CD4-positive, alpha-beta T cell treated with Interleukin-1 beta for 1 hour (primary cell): Measurements from ENCODE around the gene ZNF665.
"Not testable (repeated sequence)": the region's sequence is repeated elsewhere in the genome, so short reads cannot be mapped to it uniquely, and the experiment has no call there.

Source experiments
- DNase-seq, 2 donors: peaks; one replicate each; pipeline ENCODE4 v3.0.0-alpha.2; 2020 to 2022

The ZNF665 gene

DNA sequence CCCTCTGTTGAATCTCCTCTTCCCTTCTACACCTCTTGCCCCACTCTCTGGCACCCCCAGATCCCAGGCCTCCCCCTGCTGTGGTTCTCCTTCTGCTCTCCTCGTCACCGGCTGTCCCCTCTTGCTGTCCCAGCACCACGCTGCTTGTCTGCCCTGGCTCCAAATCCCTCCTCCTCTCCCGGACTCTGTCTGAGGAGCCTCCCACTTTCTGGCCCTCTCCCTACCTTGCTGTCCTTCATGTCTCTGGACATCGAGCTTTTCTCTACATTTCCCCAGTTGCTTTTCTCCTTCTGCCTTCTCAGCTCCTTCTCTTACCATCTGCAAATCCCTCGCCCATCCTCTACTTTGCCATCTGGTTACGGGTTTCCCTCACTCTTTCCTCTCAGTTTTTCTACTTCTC, 35.5 kb downstream of the ZNF665 start:
- DNase-seq = no peak

DNA sequence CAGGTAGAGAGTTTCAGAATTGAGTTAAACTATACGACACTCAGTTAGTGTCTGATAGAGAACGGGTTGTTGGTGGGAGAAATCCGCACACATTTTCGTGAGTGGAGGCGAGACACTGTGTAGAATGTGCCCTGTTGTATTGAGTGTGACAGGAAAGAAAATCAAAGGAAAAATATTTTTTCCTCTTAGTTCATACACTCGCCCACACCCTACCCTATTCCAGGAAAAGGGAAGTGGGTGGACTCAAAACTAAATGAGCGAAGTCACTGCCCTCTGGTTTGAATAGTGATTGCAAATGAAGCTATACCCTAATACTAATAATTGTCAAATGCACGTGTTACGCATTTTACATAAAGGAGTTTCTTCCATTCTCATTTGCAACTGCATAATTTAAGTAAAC, 36.3 kb downstream of the ZNF665 start:
- no peak for DNase-seq

DNA sequence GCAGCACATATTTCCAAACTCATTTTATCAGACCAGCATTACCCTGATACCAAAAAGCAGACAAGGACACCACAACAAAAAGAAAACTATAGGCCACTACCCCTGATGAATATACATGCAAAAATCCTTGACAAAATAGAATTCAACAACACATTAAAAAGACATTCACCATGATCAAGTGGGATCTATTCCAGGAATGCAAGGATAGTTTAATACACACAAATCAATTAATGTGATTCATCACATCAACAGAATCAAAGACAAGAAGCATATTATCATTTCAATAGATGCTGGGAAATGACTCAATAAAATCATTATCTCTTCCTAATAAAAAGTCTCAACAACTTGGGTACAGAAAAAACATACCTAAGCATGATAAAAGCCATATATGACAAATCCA, 45.5 kb downstream of the ZNF665 start:
- no peak for DNase-seq

DNA sequence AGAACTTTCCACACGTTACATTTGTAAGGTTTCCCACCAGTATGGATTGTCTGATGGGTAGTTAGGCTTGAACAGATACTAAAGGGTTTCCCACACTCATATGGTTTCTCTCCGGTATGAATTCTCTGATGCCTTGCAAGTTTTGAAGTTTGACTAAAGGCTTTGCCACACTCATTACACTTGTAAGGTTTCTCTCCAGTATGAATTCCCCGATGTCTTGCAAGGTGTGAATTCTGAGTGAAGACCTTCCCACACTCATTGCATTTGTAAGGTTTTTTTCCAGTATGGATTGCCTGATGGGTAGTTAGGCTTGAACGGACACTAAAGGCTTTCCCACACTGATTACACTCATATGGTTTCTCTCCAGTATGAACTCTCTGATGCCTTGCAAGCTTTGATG, 52.8 kb downstream of the ZNF665 start:
- DNase-seq = no peak

DNA sequence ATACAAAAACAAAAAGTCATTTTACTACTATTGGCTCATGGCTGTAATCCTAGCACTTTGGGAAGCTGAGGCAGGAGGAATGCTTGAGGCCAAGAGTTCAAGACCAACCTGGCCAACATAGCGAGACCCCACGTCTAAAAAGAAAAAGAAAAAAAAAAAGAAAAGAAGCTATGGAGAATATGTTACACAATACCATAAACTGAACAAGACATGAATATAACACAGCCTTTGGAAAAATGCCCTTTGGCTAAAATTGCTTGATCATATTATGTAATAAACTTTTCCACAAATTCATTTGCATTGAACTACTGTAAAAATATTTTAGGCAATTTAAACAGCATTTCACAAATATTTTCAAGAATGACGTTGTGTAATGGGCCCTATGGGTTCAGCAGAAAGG, 56.7 kb downstream of the ZNF665 start:
- DNase-seq = no peak

DNA sequence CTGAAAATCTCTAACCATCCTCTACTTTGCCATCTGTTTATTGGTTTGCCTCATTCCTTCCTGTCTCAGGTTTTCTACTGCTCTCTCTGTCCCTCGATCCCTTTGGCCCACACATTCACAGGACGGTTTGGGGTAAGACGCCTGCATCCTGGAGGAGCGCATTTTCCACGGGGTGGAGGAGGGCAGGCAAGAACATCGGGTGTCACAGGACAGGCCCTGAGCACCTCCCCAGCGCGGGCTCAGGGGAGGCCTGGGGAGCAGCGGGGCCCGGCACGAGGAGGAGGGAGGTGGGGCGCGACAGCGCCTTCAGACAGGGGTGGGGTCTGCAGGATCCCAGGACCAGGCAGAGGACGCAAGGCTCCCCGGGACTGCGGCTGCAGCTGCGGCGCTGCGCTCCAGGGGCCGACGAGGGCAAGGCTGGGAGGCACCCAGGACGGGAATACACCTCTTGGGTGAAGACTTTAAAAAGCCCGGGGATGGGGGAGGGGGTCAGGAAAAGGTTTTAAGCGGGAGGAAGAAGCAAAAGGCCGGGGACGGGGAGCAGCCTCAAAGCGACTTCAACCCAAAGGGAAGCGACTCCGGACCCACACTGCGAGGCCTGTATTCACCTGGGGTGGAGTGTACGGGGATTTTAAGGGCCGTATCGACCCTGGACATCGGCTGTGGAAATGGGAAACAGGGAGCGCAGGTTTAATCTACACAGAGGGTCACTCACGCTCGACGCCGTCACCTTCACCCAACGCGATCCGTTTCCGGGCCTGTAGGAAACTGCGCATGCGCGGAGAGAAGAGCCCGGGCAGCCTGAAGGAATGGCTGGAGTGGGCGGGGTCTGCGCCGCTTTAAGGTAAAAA, 60.8 kb downstream of the ZNF665 start, which contains the start of gene ZNF415:
TSS of gene ZNF415 (minus strand) at position 770 of the 851 bp plus-strand sequence. CDS start 10,234 bp downstream, outside the sequence.
- DNase-seq = peak; percentile 61 to 74

DNA sequence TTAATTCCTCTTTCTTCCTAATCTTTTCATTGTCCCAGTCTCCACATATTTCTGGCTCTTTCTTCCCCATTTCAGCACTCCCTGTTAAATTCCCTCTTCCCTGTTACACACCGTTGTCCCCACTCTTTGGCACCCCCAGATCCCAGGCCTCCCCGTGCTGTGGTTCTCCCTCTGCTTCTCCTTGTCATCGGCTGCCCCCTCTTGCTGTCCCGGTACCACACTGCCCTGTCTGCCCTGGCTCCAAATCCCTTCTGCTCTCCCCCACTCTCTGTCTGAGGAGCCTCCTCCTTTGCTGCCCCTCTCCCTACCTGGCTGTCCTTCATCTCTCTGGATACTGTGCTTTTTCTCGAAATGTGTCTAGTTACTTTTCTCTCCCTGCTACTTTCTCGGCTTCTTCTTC, 61.4 kb downstream of the ZNF665 start:
- no peak for DNase-seq

DNA sequence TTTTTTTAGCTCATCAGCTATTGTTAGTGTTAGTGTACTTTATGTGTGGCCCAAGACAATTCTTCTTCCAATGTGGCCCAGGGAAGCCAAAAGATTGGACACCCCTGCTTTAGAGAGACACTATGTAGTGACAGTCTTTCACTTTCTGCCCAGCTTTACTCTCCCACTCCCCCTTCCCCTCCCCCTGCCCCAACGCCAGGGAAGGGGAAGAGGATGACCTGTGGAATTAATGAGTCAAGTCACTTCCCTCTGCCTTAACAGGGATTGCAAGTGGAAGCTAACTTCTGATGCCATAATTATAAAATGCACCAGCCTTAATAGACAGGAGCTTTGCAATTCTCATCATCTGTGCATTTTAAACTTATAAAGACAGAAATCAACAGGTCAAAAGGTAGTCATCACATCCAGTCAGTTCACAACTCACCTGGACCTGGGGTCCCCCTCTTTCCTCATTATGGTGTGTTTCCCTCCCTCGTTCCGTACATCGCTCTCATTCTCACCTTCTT, 62.0 kb downstream of the ZNF665 start:
- no peak for DNase-seq

DNA sequence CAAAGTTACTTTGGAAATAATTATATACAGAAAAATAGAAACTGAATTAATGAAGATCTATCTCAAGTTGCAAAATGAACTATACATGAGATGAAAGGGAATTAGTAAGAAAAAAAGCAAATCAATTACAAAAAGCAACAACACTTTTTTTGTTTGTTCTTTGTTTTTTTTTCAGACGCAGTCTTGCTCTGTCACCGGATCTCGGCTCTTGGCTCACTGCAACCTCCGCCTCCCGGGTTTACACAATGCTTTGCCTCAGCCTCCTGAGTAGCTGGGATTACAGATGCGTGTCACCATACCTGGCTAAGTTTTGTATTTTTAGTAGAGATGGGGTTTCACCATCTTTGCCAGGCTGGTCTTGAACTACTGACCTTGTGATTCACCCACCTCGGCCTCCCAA, 62.7 kb downstream of the ZNF665 start:
- no peak for DNase-seq

DNA sequence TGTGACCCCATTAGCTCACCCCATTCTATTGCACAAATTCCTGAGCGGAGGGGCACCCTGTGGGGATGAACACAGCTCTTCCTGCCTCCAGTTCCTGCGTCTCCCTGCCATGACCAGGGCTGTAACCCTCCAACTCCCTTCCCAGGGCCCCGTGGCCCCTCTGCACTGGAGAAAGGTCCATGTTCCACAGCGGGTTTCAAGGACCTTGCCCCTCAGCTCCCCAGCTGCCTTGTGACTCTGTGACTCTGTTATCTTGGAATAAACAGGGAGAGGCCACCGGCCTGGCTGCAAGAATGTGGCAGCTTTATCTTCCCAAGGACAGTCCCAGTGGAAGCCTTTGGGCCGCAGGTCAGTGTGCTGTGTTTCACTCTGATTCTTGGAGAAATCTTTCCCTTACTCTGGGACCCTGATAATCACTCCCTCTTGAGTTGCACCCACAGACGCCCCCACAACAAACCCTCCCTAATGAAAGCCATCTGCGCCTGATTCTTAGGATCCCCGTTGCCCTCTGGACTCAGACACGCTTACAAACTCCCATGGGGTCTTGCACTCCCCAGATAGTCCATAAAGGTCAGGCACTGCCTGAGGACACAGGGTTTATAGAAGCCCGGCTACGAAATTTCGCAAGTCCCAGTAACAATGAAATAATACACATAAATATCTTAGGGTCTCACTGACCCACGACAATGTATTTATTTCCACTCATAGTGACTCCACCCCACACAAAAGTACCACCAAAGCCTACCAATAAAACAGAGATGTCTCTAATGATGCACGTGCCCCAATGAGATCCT, 66.2 kb downstream of the ZNF665 start:
- not testable (repeated sequence) for DNase-seq

DNA sequence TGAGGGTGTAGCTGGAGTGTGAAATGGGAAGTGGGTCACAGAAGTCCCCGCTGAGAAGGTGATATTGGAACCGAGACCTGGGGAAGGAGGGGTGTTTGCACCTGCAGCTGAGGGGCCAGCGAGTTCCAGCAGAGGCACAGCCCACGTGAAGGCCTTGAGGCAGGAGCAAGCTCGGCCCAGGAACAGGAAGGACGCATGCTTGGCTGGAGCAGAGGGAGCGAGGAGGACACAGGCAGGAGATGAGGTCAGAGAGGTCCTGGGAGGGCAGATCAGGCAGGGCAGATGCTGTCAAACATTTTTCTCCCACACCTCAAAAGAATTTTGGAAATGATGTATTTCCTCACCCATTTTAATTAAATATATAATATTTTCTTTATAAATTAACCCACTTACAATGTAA, 69.8 kb downstream of the ZNF665 start:
- DNase-seq = no peak
